H1 (cell line): ENCODE results near the gene ASCC3. TPM values are rescaled to one million over a fixed set of nuclear protein-coding genes. Genes with fewer than 3 reads are reported as not detected.

Experiments
- CTCF ChIA-PET: fragments of 300-600 bp; sonication (Branson Sonifier 250); formaldehyde crosslinking; loops from one replicate; lab custom pipeline; 2021; ENCODE audit not compliant: partially characterized antibody; lab: Charles Lee
- POLR2A ChIA-PET: fragments of 300-600 bp; sonication (Branson Sonifier 250); formaldehyde crosslinking; loops from one replicate; lab custom pipeline; 2021; ENCODE audit warnings: inconsistent platforms; ENCODE audit not compliant: partially characterized antibody; lab: Charles Lee
- DNase-seq, 2 experiments: peaks; one replicate each; pipeline versions ENCODE4 v3.0.0 to v3.0.0-alpha.2; 2010 to 2022; ENCODE audit warnings: low spot score in 2 of 2, low read depth in 1 of 2, mixed read lengths in 1 of 2
- FAIRE-seq: peaks from 2 replicates; lab custom pipeline; 2011; peaks lifted over from hg19 to GRCh38; lab: Jason Lieb, UNC
- H2AFZ ChIP-seq: 2 replicates; pipeline ENCODE4 v1.8.1; 2012; ENCODE audit warnings: low read length, inconsistent platforms
- H2AK5ac ChIP-seq: 2 replicates; pipeline ENCODE4 v1.6.1; 2013; ENCODE audit warnings: low read depth, low read length
- H2BK120ac ChIP-seq: replicated peaks from 2 replicates; pipeline ENCODE3; 2013; ENCODE audit warnings: low read depth, low read length, inconsistent platforms
- H2BK12ac ChIP-seq: 2 replicates; pipeline ENCODE4 v1.6.1; 2013; ENCODE audit warnings: low read depth, low read length
- H2BK15ac ChIP-seq: 2 replicates; pipeline ENCODE4 v1.6.1; 2013; ENCODE audit warnings: low read length
- H2BK20ac ChIP-seq: 2 replicates; pipeline ENCODE4 v1.6.1; 2013; ENCODE audit warnings: low read length
- H2BK5ac ChIP-seq: 2 replicates; pipeline ENCODE4 v1.6.1; 2013; ENCODE audit warnings: low read depth, low read length
- H3K14ac ChIP-seq: 2 replicates; pipeline ENCODE4 v1.6.1; 2013; ENCODE audit warnings: inconsistent platforms; ENCODE audit not compliant: insufficient read length
- H3K18ac ChIP-seq: 2 replicates; pipeline ENCODE4 v1.6.1; 2013; ENCODE audit warnings: low read length; ENCODE audit errors: extremely low read depth
- H3K23ac ChIP-seq: 2 replicates; pipeline ENCODE4 v1.6.1; 2013; ENCODE audit warnings: inconsistent platforms; ENCODE audit not compliant: insufficient read length
- H3K23me2 ChIP-seq: 2 replicates; pipeline ENCODE4 v1.6.1; 2013; ENCODE audit warnings: low read depth, low read length
- H3K27ac ChIP-seq: 2 replicates; pipeline ENCODE4 v1.6.1; 2011; ENCODE audit warnings: low read depth, low read length, inconsistent platforms
- H3K27me3 ChIP-seq, 4 experiments: replicated peaks in 1 of 4; 1 replicate in 1 of 4; 2 replicates in 3 of 4; pipeline versions ENCODE4 v1.6.1 to v1.8.1; 2011 to 2013; ENCODE audit warnings: low read length in 3 of 4, mild to moderate bottlenecking in 3 of 4, inconsistent platforms in 2 of 4, mixed read lengths in 2 of 4, moderate library complexity in 1 of 4; ENCODE audit not compliant: control insufficient read depth in 3 of 4, insufficient read depth in 3 of 4; ENCODE audit errors: extremely low read depth in 1 of 4
- H3K36me3 ChIP-seq, 4 experiments: 2 replicates each; pipeline versions ENCODE4 v1.6.1 to v1.8.1; 2011 to 2013; ENCODE audit warnings: mild to moderate bottlenecking in 4 of 4, low read length in 3 of 4, moderate library complexity in 2 of 4, control low read depth in 1 of 4, inconsistent platforms in 1 of 4; ENCODE audit not compliant: insufficient read depth in 4 of 4, control insufficient read depth in 2 of 4
- H3K4ac ChIP-seq: replicated peaks from 2 replicates; pipeline ENCODE3; 2013; ENCODE audit warnings: low read length, low read depth, mixed read lengths, inconsistent platforms; ENCODE audit not compliant: insufficient read length
- H3K4me1 ChIP-seq, 4 experiments: replicated peaks in 1 of 4; 1 replicate in 1 of 4; 2 replicates in 3 of 4; pipeline versions ENCODE4 v1.6.1 to v1.8.1; 2011 to 2013; ENCODE audit warnings: low read length in 3 of 4, inconsistent platforms in 2 of 4, mixed read lengths in 1 of 4; ENCODE audit not compliant: insufficient read depth in 4 of 4, control insufficient read depth in 3 of 4
- H3K4me2 ChIP-seq, 2 experiments: 2 replicates each; pipeline versions ENCODE4 v1.6.1 to v1.8.1; 2011 to 2013; ENCODE audit warnings: low read depth in 2 of 2, low read length in 2 of 2, control low read depth in 1 of 2, inconsistent platforms in 1 of 2, mild to moderate bottlenecking in 1 of 2; ENCODE audit not compliant: insufficient read depth in 1 of 2
- H3K4me3 ChIP-seq, 4 experiments: fragments of 200-600, 300-600 bp in 1 of 4; sonication (generic), shearing (Covaris generic), sonication (Bioruptor Twin) in 1 of 4; 2 replicates each; pipeline versions ENCODE4 v1.5.1 to v1.8.1; 2011 to 2016; ENCODE audit warnings: low read length in 4 of 4, low read depth in 3 of 4, control low read depth in 2 of 4, inconsistent platforms in 2 of 4, mild to moderate bottlenecking in 2 of 4, mixed read lengths in 1 of 4, moderate library complexity in 1 of 4; ENCODE audit not compliant: insufficient read depth in 2 of 4; ENCODE audit errors: extremely low read depth in 1 of 4
- H3K56ac ChIP-seq: replicated peaks from 2 replicates; pipeline ENCODE3; 2013; ENCODE audit warnings: low read depth, mild to moderate bottlenecking, mixed read lengths, low read length, inconsistent platforms; ENCODE audit not compliant: insufficient read length
- H3K79me1 ChIP-seq: 2 replicates; pipeline ENCODE4 v1.6.1; 2013; ENCODE audit warnings: low read depth, low read length, control low read depth
- H3K79me2 ChIP-seq, 2 experiments: 2 replicates each; pipeline versions ENCODE4 v1.6.1 to v1.8.1; 2012 to 2013; ENCODE audit warnings: low read length in 2 of 2, mild to moderate bottlenecking in 2 of 2, inconsistent platforms in 1 of 2; ENCODE audit not compliant: insufficient read depth in 2 of 2, control insufficient read depth in 1 of 2
- H3K9ac ChIP-seq, 4 experiments: replicated peaks in 1 of 4; 1 replicate in 1 of 4; 2 replicates in 3 of 4; pipeline versions ENCODE4 v1.6.1 to v1.8.1; 2011 to 2013; ENCODE audit warnings: low read depth in 3 of 4, low read length in 3 of 4, control low read depth in 2 of 4, mild to moderate bottlenecking in 2 of 4, moderate library complexity in 2 of 4, inconsistent platforms in 1 of 4; ENCODE audit errors: extremely low read depth in 1 of 4
- H3K9me3 ChIP-seq, 2 experiments: 2 replicates each; pipeline versions ENCODE4 v1.6.1 to v1.8.1; 2012 to 2013; ENCODE audit warnings: mild to moderate bottlenecking in 2 of 2, moderate library complexity in 2 of 2, control low read depth in 1 of 2, inconsistent platforms in 1 of 2, low read depth in 1 of 2, low read length in 1 of 2, mixed read lengths in 1 of 2; ENCODE audit not compliant: insufficient read depth in 2 of 2
- H4K20me1 ChIP-seq, 2 experiments: replicated peaks in 1 of 2; 2 replicates each; pipeline versions ENCODE3 to v1.8.1; 2011 to 2013; ENCODE audit warnings: inconsistent platforms in 2 of 2, low read length in 2 of 2, mild to moderate bottlenecking in 1 of 2; ENCODE audit not compliant: insufficient read depth in 2 of 2, control insufficient read depth in 1 of 2
- H4K5ac ChIP-seq: 2 replicates; pipeline ENCODE4 v1.6.1; 2013; ENCODE audit warnings: low read length, low read depth, mixed read lengths, inconsistent platforms; ENCODE audit not compliant: insufficient read length
- H4K8ac ChIP-seq: 2 replicates; pipeline ENCODE4 v1.8.0; 2013; ENCODE audit warnings: mild to moderate bottlenecking, moderate library complexity, low read length, inconsistent platforms; ENCODE audit not compliant: insufficient read depth; ENCODE audit errors: extremely low read depth
- H4K91ac ChIP-seq: replicated peaks from 2 replicates; pipeline ENCODE3; 2013; ENCODE audit warnings: low read length, mixed read lengths, inconsistent platforms; ENCODE audit not compliant: insufficient read length
- CBX8 ChIP-seq: fragments of 300-800, 300-1000 bp; sonication (generic); IDR thresholded peaks from 2 replicates; pipeline ENCODE4 v1.7.1; 2016; ENCODE audit warnings: low read depth, low read length, borderline replicate concordance
- EZH2 ChIP-seq: fragments of 200-600 bp; sonication (generic); IDR thresholded peaks from 2 replicates; pipeline ENCODE4 v1.7.1; 2012; ENCODE audit warnings: low read depth, mild to moderate bottlenecking, moderate library complexity, low read length, inconsistent platforms; ENCODE audit not compliant: severe bottlenecking
- KDM1A ChIP-seq: fragments of 200-600, 300-600 bp; sonication (generic); IDR thresholded peaks from 2 replicates; pipeline ENCODE4 v1.7.1; 2016; ENCODE audit warnings: mild to moderate bottlenecking, low read length, borderline replicate concordance
- RNF2 ChIP-seq: fragments of 200-900, 300-1000 bp; sonication (generic); IDR thresholded peaks from 2 replicates; pipeline ENCODE4 v1.7.1; 2016; ENCODE audit warnings: borderline replicate concordance, low read depth, mild to moderate bottlenecking, antibody characterized with exemption, low read length; ENCODE audit not compliant: poor library complexity, severe bottlenecking; ENCODE audit errors: missing control alignments
- SUZ12 ChIP-seq: fragments of 200-600 bp; sonication (generic); IDR thresholded peaks from 2 replicates; pipeline ENCODE4 v1.6.1; 2012; ENCODE audit warnings: mild to moderate bottlenecking, inconsistent platforms, low read length, moderate library complexity, mixed read lengths
- ZNF274 ChIP-seq: IDR thresholded peaks from 2 replicates; pipeline ENCODE4 v1.7.0; 2012; ENCODE audit warnings: low read length, borderline replicate concordance; ENCODE audit errors: extremely low read depth
- WGBS, 2 experiments: shearing (Covaris generic) in 1 of 2; methylation state at CpG; one replicate each; pipeline versions ENCODE4 v1.1.6 to v1.1.7; 2013 to 2015; ENCODE audit warnings: low lambda C conversion rate in 2 of 2, mixed read lengths in 2 of 2, inconsistent platforms in 1 of 2, low coverage in 1 of 2, missing lambda C conversion rate in 1 of 2; ENCODE audit not compliant: insufficient replicate concordance in 2 of 2, insufficient coverage in 1 of 2, insufficient read length in 1 of 2; ENCODE audit errors: extremely low coverage in 1 of 2, missing lambda C conversion rate in 1 of 2; 5-methylcytosine and 5-hydroxymethylcytosine counted together
- polyA plus RNA-seq, 7 experiments: library from polyadenylated mRNA; depleted of rRNA in 3 of 7; stranded (reverse) in 5 of 7; unstranded in 2 of 7; fragments of >200 nt in 5 of 7; fragments of 200-250 nt in 2 of 7; gene quantifications; 1 replicate in 5 of 7; 2 replicates in 1 of 7; 4 replicates in 1 of 7; pipeline versions ENCODE4 v1.2.1 to v1.2.3, GENCODE V29; 2011 to 2013; ENCODE audit warnings: missing spikeins in 2 of 7, mixed read lengths in 2 of 7
- total RNA-seq: library from RNA; stranded (reverse); fragmentation: NEBNext Ultra II Directional; extraction: Animal tissue kit (Norgen Biotek cat#: 25700); gene quantifications from 2 replicates; pipeline ENCODE4 v1.2.1, GENCODE V29; 2021

Gene ASCC3
- total and polyA plus RNA-seq, 2 of the 8 experiments (the other 6 are each of a cell fraction or from before 2014, with no cell fraction given): 37.5 to 77.8 TPM

DNA sequence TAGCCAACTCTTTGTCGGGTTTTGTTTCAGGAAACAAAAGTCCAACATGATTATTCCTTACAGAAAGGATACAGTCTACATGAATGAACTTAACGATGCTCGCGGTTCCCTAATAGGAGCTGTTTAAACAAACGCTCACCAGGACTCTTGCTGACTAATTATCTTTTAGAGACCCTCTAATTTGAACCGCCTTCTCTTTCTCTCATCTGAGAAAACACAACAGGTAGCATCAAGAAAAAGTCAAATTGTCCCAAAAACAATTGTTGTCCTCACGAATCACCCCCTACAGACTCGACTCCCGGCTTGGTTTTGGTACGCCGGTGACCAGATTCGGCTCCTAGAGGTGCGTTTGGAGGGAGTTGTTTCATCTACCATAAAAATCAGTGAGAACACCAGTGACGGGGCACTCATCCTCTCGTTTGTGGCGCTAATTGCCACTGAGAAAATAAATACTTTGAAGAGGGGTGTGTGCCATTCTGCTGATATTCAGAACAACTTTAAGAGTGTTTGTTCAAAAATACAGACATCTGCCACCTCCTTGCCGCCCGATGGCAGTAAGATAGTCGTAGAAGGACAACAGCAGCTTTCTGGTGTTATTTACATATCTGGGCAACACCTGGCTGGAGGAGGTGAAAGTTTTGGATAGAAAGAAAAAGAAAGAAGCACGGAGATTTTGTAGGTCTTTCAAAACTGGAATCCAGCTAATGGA is 415.3 kb downstream of the ASCC3 start:
- H4K8ac ChIP-seq: no peak overlapping the region
- no peak overlapping the region for H3K4ac ChIP-seq
- no peak overlapping the region for H4K5ac ChIP-seq
- peak overlapping the region in 1 of 2 experiments; percentile 70; a peak in 1 of 4 replicates for H3K4me2 ChIP-seq
- 12% methylated on average over 20 of the region's 20 CpGs; no CpG with 5 or more reads in 1 of the 2 experiments for WGBS, 2 experiments
- H2BK12ac ChIP-seq: no peak overlapping the region
- H3K36me3 ChIP-seq: peaks cover 0 to 3% (median 0%) of the 10 kb centered on the region in 4 experiments; a peak in 1 of 8 replicates
- H3K23me2 ChIP-seq: peaks cover 3% of the 10 kb centered on the region; the same call in 1 of the 2 replicates
- ChIA-PET POLR2A (interaction anchor here (1.5 to 2.9 kb wide), 4 partner anchors 9 to 18 kb away, joined by 3 to 16 read pairs (median 9); no protein-coding TSS in a partner anchor), CTCF (interaction anchor here (1.1 to 11.8 kb wide), 8 partner anchors 9 to 350 kb away, joined by 3 to 215 read pairs (median 6); no protein-coding TSS in a partner anchor)
- peaks cover 86 to 100% (median 96%) of the 10 kb centered on the region in 4 experiments for H3K27me3 ChIP-seq
- no peak overlapping the region for H3K18ac ChIP-seq
- H2BK5ac ChIP-seq: no peak overlapping the region
- no peak overlapping the region for H3K23ac ChIP-seq
- H3K14ac ChIP-seq: no peak overlapping the region
- no peak overlapping the region for H3K9ac ChIP-seq
- H2AK5ac ChIP-seq: no peak overlapping the region
- H2BK120ac ChIP-seq: no peak overlapping the region
- H3K79me1 ChIP-seq: no peaks in the 10 kb centered on the region
- no peaks in the 10 kb centered on the region for H3K79me2 ChIP-seq
- H2BK15ac ChIP-seq: no peak overlapping the region
- peaks cover 12 to 36% (median 14%) of the 10 kb centered on the region in 4 experiments for H3K4me1 ChIP-seq
- peaks cover 6 to 21% of the 10 kb centered on the region in 2 experiments for H4K20me1 ChIP-seq
- no peak for FAIRE-seq
- no peak overlapping the region for H3K27ac ChIP-seq
- H3K56ac ChIP-seq: no peak overlapping the region
- no peak overlapping the region for H4K91ac ChIP-seq
- DNase-seq: no peak
- no peak overlapping the region for H2BK20ac ChIP-seq
- peak; percentile 91 for TF ChIP-seq RNF2
- peak; percentile 68; the same call in 1 of the 2 replicates for TF ChIP-seq SUZ12
- TF ChIP-seq CBX8: peak; percentile 94
- TF ChIP-seq EZH2: peak; percentile 95
- TF ChIP-seq KDM1A: no peak
- no peak for TF ChIP-seq ZNF274
- H2AFZ ChIP-seq: no peak overlapping the region
- H3K9me3 ChIP-seq: no peaks in the 10 kb centered on the region
- peak overlapping the region in 1 of 4 experiments; percentile 56; a peak in 1 of 8 replicates for H3K4me3 ChIP-seq
